ENCODE results near the gene TSPAN11. TPM values are rescaled to one million over a fixed set of nuclear protein-coding genes. Genes with fewer than 3 reads are reported as not detected.

Gene TSPAN11
- total and polyA plus RNA-seq, 2 of the 8 experiments (the other 6 are each of a cell fraction or from before 2014, with no cell fraction given) = 3.9 to 8.2 TPM

DNA sequence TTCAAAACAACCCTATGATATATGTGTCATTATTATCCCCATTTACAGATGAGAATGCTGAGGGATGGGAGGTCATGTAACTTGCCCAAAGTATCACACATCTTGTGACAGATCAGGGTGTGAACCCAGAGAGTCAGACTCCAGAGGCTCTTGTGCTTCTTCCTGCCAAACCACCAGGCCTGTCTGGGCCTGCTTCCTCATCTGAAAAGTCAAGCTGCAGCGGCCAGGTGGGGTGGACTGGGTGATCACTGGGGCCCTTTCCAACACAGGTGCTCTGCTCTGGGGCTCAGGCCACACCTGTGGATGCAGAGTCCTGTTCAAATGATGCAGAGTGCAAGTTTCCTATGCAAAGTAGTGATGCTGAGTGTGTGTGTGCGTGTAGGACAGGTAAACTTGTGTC is 26.7 kb downstream of the TSPAN11 start:
- H3K79me2 ChIP-seq (ENCODE audit: control insufficient read depth in 1 of 2, insufficient read depth in 2 of 2, low read length in 2 of 2) = no peaks in the 10 kb centered on the region
- no peak overlapping the region for H3K4me2 ChIP-seq (ENCODE audit: insufficient read depth in 1 of 2, low read depth in 2 of 2, low read length in 2 of 2)
- no peaks in the 10 kb centered on the region for H3K36me3 ChIP-seq (ENCODE audit: control insufficient read depth in 2 of 4, insufficient read depth in 4 of 4, low read length in 3 of 4)
- H2BK5ac ChIP-seq (ENCODE audit: low read depth, low read length) = no peak overlapping the region
- H2BK20ac ChIP-seq (ENCODE audit: low read length) = no peak overlapping the region
- H3K4ac ChIP-seq (replicated peaks; ENCODE audit: insufficient read length, low read depth, low read length) = no peak overlapping the region
- no peak overlapping the region for H2BK15ac ChIP-seq (ENCODE audit: low read length)
- H2AK5ac ChIP-seq (ENCODE audit: low read depth, low read length) = no peak overlapping the region
- no peak overlapping the region for H4K91ac ChIP-seq (replicated peaks; ENCODE audit: insufficient read length, low read length)
- no peak overlapping the region for H3K14ac ChIP-seq (ENCODE audit: insufficient read length)
- no peak overlapping the region for H2AFZ ChIP-seq (ENCODE audit: low read length)
- no peak for FAIRE-seq
- TF ChIP-seq, protein P1, sequence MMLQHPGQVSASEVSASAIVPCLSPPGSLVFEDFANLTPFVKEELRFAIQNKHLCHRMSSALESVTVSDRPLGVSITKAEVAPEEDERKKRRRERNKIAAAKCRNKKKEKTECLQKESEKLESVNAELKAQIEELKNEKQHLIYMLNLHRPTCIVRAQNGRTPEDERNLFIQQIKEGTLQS (IDR thresholded peaks at IDR 0.05; ENCODE audit: insufficient read depth, low read depth, low read length) = no peak
- TF ChIP-seq, protein P2, sequence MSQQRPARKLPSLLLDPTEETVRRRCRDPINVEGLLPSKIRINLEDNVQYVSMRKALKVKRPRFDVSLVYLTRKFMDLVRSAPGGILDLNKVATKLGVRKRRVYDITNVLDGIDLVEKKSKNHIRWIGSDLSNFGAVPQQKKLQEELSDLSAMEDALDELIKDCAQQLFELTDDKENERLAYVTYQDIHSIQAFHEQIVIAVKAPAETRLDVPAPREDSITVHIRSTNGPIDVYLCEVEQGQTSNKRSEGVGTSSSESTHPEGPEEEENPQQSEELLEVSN (IDR thresholded peaks at IDR 0.05) = no peak
- no peak for TF ChIP-seq CHD2 (IDR thresholded peaks at IDR 0.05; ENCODE audit: low read length)
- TF ChIP-seq CREB1 (IDR thresholded peaks at IDR 0.05) = no peak
- no peak for TF ChIP-seq ASH2L (IDR thresholded peaks at IDR 0.05; ENCODE audit: low read length)
- no peak for TF ChIP-seq MAFK (IDR thresholded peaks at IDR 0.05; ENCODE audit: low read depth, low read length)
- TF ChIP-seq BACH1 (IDR thresholded peaks at IDR 0.05; ENCODE audit: low read length) = no peak
- no peak for TF ChIP-seq POU5F1 (IDR thresholded peaks at IDR 0.05; ENCODE audit: low read depth, low read length)
- no peak overlapping the region for H3K18ac ChIP-seq (ENCODE audit: extremely low read depth, low read length)
- DNase-seq (ENCODE audit: low read depth in 1 of 2, low spot score in 2 of 2) = no peak
- no peak overlapping the region for H2BK12ac ChIP-seq (ENCODE audit: low read depth, low read length)
- no peaks in the 10 kb centered on the region for H3K9me3 ChIP-seq (ENCODE audit: insufficient read depth in 2 of 2, low read depth in 1 of 2, low read length in 1 of 2)
- H3K23ac ChIP-seq (ENCODE audit: insufficient read length) = no peak overlapping the region
- H3K56ac ChIP-seq (replicated peaks; ENCODE audit: insufficient read length, low read depth, low read length) = no peak overlapping the region
- CTCF ChIA-PET (ENCODE audit: partially characterized antibody) = no interaction called here
- H4K8ac ChIP-seq (ENCODE audit: extremely low read depth, insufficient read depth, low read length) = no peak overlapping the region
- H2BK120ac ChIP-seq (replicated peaks; ENCODE audit: low read depth, low read length) = no peak overlapping the region
- no peak overlapping the region for H4K5ac ChIP-seq (ENCODE audit: insufficient read length, low read depth, low read length)
- H4K20me1 ChIP-seq (replicated peaks in 1 of 2; ENCODE audit: control insufficient read depth in 1 of 2, insufficient read depth in 2 of 2, low read length in 2 of 2) = no peaks in the 10 kb centered on the region
- no peak overlapping the region for H3K9ac ChIP-seq (replicated peaks in 1 of 4; ENCODE audit: extremely low read depth in 1 of 4, low read depth in 3 of 4, low read length in 3 of 4)
- WGBS, 2 experiments (ENCODE audit: extremely low coverage in 1 of 2, insufficient coverage in 1 of 2, insufficient read length in 1 of 2, insufficient replicate concordance in 2 of 2, low coverage in 1 of 2, low lambda C conversion rate in 2 of 2, missing lambda C conversion rate in 1 of 2) = 90% methylated on average over 2 of the region's 2 CpGs; no CpG with 5 or more reads in 1 of the 2 experiments
- no peak overlapping the region for H3K4me3 ChIP-seq (ENCODE audit: extremely low read depth in 1 of 4, insufficient read depth in 2 of 4, low read depth in 3 of 4, low read length in 4 of 4)
- no peak overlapping the region for H3K27ac ChIP-seq (ENCODE audit: low read depth, low read length)
- H3K23me2 ChIP-seq (ENCODE audit: low read depth, low read length) = no peaks in the 10 kb centered on the region
- H3K27me3 ChIP-seq (replicated peaks in 1 of 4; ENCODE audit: control insufficient read depth in 3 of 4, extremely low read depth in 1 of 4, insufficient read depth in 3 of 4, low read length in 3 of 4) = no peaks in the 10 kb centered on the region
- POLR2A ChIA-PET (ENCODE audit: partially characterized antibody) = no interaction called here
- H3K79me1 ChIP-seq (ENCODE audit: low read depth, low read length) = no peaks in the 10 kb centered on the region
- peaks cover 0 to 3% (median 0%) of the 10 kb centered on the region in 4 experiments; a peak in 1 of 7 replicates for H3K4me1 ChIP-seq (replicated peaks in 1 of 4; ENCODE audit: control insufficient read depth in 3 of 4, insufficient read depth in 4 of 4, low read length in 3 of 4)

Data from H1 (cell line).